Brain microvascular endothelial cell (primary cell): ENCODE measurements around the gene ACAA1.
"Not testable (repeated sequence)": the region's sequence is repeated elsewhere in the genome, so short reads cannot be mapped to it uniquely, and the experiment has no call there.

Source experiments
- DNase-seq: peaks from one replicate; pipeline ENCODE4 v3.0.0-alpha.2; 2020
- H3K27ac ChIP-seq: fragments of 250-450 bp; sonication (Bioruptor Pico); 2 replicates; pipeline ENCODE4 v1.5.1; 2020; ENCODE audit warnings: mild to moderate bottlenecking, moderate library complexity
- H3K27me3 ChIP-seq: fragments of 250-450 bp; sonication (Bioruptor Pico); replicated peaks from 2 replicates; pipeline ENCODE4 v1.5.1; 2020; ENCODE audit warnings: mild to moderate bottlenecking
- H3K36me3 ChIP-seq: fragments of 250-450 bp; sonication (Bioruptor Pico); replicated peaks from 2 replicates; pipeline ENCODE4 v1.5.1; 2020; ENCODE audit warnings: mild to moderate bottlenecking
- H3K4me3 ChIP-seq: 2 replicates; pipeline ENCODE4 v1.5.1; 2011; ENCODE audit warnings: low read depth, mild to moderate bottlenecking, control low read depth, low read length, moderate library complexity
- CTCF ChIP-seq: IDR thresholded peaks from 2 replicates; pipeline ENCODE4 v1.5.1; 2011; ENCODE audit warnings: low read depth, mild to moderate bottlenecking, moderate library complexity, low read length, control low read depth, inconsistent platforms; ENCODE audit errors: missing control alignments
- in situ Hi-C: cut with HindIII; loops from 2 replicates; pipeline ENCODE4 v1.10.0; 2017; ENCODE audit warnings: low sequenced_read_pairs, low pct_ligation_motif_present

The ACAA1 gene

GRCh38 chr3:38136393-38136776, 542 bp downstream of the ACAA1 start:
- H3K4me3 ChIP-seq, result peak overlapping the region; percentile 81
- H3K36me3 ChIP-seq, result peaks cover 8% of the 10 kb centered on the region
- DNase-seq, result no peak
- no peak for TF ChIP-seq CTCF
- no peaks in the 10 kb centered on the region for H3K27me3 ChIP-seq
- in situ Hi-C loops, result no loop called here
- peak overlapping the region; percentile 17 for H3K27ac ChIP-seq

GRCh38 chr3:38135621-38136277, 1.2 kb downstream of the ACAA1 start:
- Histone ChIP-seq H3K4me3 (peak overlapping the region; percentile 81), H3K36me3 (peaks cover 12% of the 10 kb centered on the region)
- in situ Hi-C loops, H3K27me3 ChIP-seq, H3K27ac ChIP-seq, DNase-seq: not testable (repeated sequence)

- DNase-seq, in situ Hi-C loops, H3K4me3 ChIP-seq, H3K27ac ChIP-seq, H3K27me3 ChIP-seq: not testable (repeated sequence)
- H3K36me3 ChIP-seq, result peaks cover 21% of the 10 kb centered on the region
Observed at GRCh38 chr3:38134517-38135143, 2.3 kb downstream of the ACAA1 start.

- H3K4me3 ChIP-seq, result no peak overlapping the region
- in situ Hi-C loops, result no loop called here
- no peak for TF ChIP-seq CTCF
- DNase-seq, result no peak
- H3K27ac ChIP-seq, result no peak overlapping the region
- no peaks in the 10 kb centered on the region for H3K27me3 ChIP-seq
- H3K36me3 ChIP-seq, result peaks cover 26% of the 10 kb centered on the region
Observed at GRCh38 chr3:38133557-38134405, 3.1 kb downstream of the ACAA1 start.

- Histone ChIP-seq H3K27me3 (no peaks in the 10 kb centered on the region), H3K36me3 (peaks cover 31% of the 10 kb centered on the region), H3K27ac (no peak overlapping the region), H3K4me3 (no peak overlapping the region)
- no peak for DNase-seq
- no peak for TF ChIP-seq CTCF
- in situ Hi-C loops, result no loop called here
Observed at GRCh38 chr3:38133209-38133556, 3.7 kb downstream of the ACAA1 start.

- DNase-seq, result peak; percentile 45
- no peak overlapping the region for H3K4me3 ChIP-seq
- H3K27me3 ChIP-seq, result no peaks in the 10 kb centered on the region
- H3K27ac ChIP-seq, result no peak overlapping the region
- in situ Hi-C loops, result no loop called here
- peak; percentile 84 for TF ChIP-seq CTCF
- H3K36me3 ChIP-seq, result peaks cover 41% of the 10 kb centered on the region
Observed at GRCh38 chr3:38131621-38132369, 5.1 kb downstream of the ACAA1 start.
